GM23338 (cell line): ENCODE measurements around the gene CHD1. TPM values are rescaled to one million over a fixed set of nuclear protein-coding genes. Genes with fewer than 3 reads are reported as not detected.

Experiments
- ATAC-seq: fragments of 200-7000 bp; cut with Tn5 transposase; 3 replicates; pipeline ENCODE4 v1.9.1; 2020
- DNase-seq: peaks from one replicate; pipeline ENCODE4 v3.0.0-alpha.2; 2015; ENCODE audit warnings: low spot score
- H2AFZ ChIP-seq: fragments of 200-600 bp; sonication (generic); 2 replicates; pipeline ENCODE4 v1.8.0; 2016; ENCODE audit warnings: antibody characterized with exemption, mild to moderate bottlenecking, moderate library complexity
- H3F3A ChIP-seq: fragments of 200-600 bp; sonication (generic); replicated peaks from 2 replicates; pipeline ENCODE4 v1.8.0; 2017; ENCODE audit warnings: antibody characterized with exemption, mixed run types, low read depth
- H3K27ac ChIP-seq: fragments of 200-600 bp; sonication (generic); 2 replicates; pipeline ENCODE4 v1.6.1; 2016; ENCODE audit warnings: low read depth
- H3K27me3 ChIP-seq: fragments of 200-600 bp; sonication (generic); 2 replicates; pipeline ENCODE4 v1.8.0; 2016; ENCODE audit warnings: mild to moderate bottlenecking, mixed run types, moderate library complexity; ENCODE audit not compliant: insufficient read depth
- H3K36me3 ChIP-seq: fragments of 200-600 bp; sonication (generic); 2 replicates; pipeline ENCODE4 v1.8.0; 2016; ENCODE audit warnings: mild to moderate bottlenecking; ENCODE audit not compliant: insufficient read depth
- H3K4me1 ChIP-seq: fragments of 200-600 bp; sonication (generic); 2 replicates; pipeline ENCODE4 v1.8.0; 2016; ENCODE audit warnings: mild to moderate bottlenecking, moderate library complexity; ENCODE audit not compliant: insufficient read depth
- H3K4me2 ChIP-seq: fragments of 200-600 bp; sonication (generic); 2 replicates; pipeline ENCODE4 v1.7.1; 2017; ENCODE audit warnings: mixed run types
- H3K4me3 ChIP-seq: fragments of 200-600 bp; sonication (generic); 2 replicates; pipeline ENCODE4 v1.6.1; 2016; ENCODE audit warnings: mixed run types
- H3K79me2 ChIP-seq: fragments of 200-600 bp; sonication (generic); replicated peaks from 2 replicates; pipeline ENCODE4 v1.8.0; 2017; ENCODE audit warnings: mild to moderate bottlenecking; ENCODE audit not compliant: insufficient read depth
- H3K9me2 ChIP-seq: fragments of 200-600 bp; sonication (generic); 2 replicates; pipeline ENCODE4 v1.8.0; 2017; ENCODE audit not compliant: insufficient read depth
- H4K20me1 ChIP-seq: fragments of 200-600 bp; sonication (generic); replicated peaks from 2 replicates; pipeline ENCODE4 v1.8.0; 2017; ENCODE audit warnings: mild to moderate bottlenecking; ENCODE audit not compliant: insufficient read depth
- H3K27ac Mint-ChIP-seq: 2 replicates; pipeline ENCODE4 v1.8.0; 2020; ENCODE audit warnings: inconsistent platforms, mild to moderate bottlenecking, moderate library complexity, mixed read lengths
- H3K27me3 Mint-ChIP-seq: 3 replicates; pipeline ENCODE4 v1.8.0; 2022; ENCODE audit warnings: low read depth, mild to moderate bottlenecking, moderate library complexity, mixed read lengths, inconsistent platforms; ENCODE audit not compliant: insufficient read depth, poor library complexity
- H3K36me3 Mint-ChIP-seq: 3 replicates; pipeline ENCODE4 v1.8.0; 2021; ENCODE audit warnings: low read depth, mild to moderate bottlenecking, inconsistent platforms, moderate library complexity, mixed read lengths
- H3K4me1 Mint-ChIP-seq: 3 replicates; pipeline ENCODE4 v1.8.0; 2020; ENCODE audit warnings: mild to moderate bottlenecking, inconsistent platforms, mixed read lengths
- H3K4me3 Mint-ChIP-seq: 3 replicates; pipeline ENCODE4 v1.8.0; 2021; ENCODE audit warnings: moderate library complexity, mild to moderate bottlenecking, inconsistent platforms, mixed read lengths
- H3K9me3 Mint-ChIP-seq: 3 replicates; pipeline ENCODE4 v1.8.0; 2020; ENCODE audit warnings: moderate library complexity, mild to moderate bottlenecking, inconsistent platforms, mixed read lengths
- CREB1 ChIP-seq: fragments of 250-450 bp; sonication (Bioruptor Pico); IDR thresholded peaks from 2 replicates; pipeline ENCODE4 v1.5.0; 2020; ENCODE audit warnings: low read depth, mild to moderate bottlenecking, moderate library complexity
- JUNB ChIP-seq: IDR thresholded peaks from one replicate; pipeline ENCODE4 v1.6.1; 2016; ENCODE audit warnings: antibody characterized with exemption; ENCODE audit not compliant: unreplicated experiment
- NANOG ChIP-seq: IDR thresholded peaks from 2 replicates; pipeline ENCODE4 v1.6.1; 2016; ENCODE audit warnings: antibody characterized with exemption, borderline replicate concordance
- POLR2AphosphoS5 ChIP-seq: IDR thresholded peaks from 2 replicates; pipeline ENCODE4 v1.6.1; 2016; ENCODE audit warnings: antibody characterized with exemption, low read depth
- STAT1 ChIP-seq: IDR thresholded peaks from one replicate; pipeline ENCODE4 v1.6.1; 2016; ENCODE audit warnings: antibody characterized with exemption; ENCODE audit not compliant: unreplicated experiment
- ZNF331 ChIP-seq: fragments of 250-450 bp; sonication (Bioruptor Pico); IDR thresholded peaks from 2 replicates; pipeline ENCODE4 v1.5.0; 2020; ENCODE audit warnings: low read depth, mild to moderate bottlenecking, moderate library complexity
- polyA plus RNA-seq: library from polyadenylated mRNA; unstranded; fragments of >200 nt; fragmentation: Nextera tagmentation; extraction: Ambion mirVana; gene quantifications from 2 replicates; pipeline ENCODE4 v1.2.1, GENCODE V29; 2016
- total RNA-seq: library from RNA; depleted of rRNA; stranded (reverse); fragments of >200 nt; shearing (Covaris generic); gene quantifications from 2 replicates; pipeline ENCODE4 v1.2.3, GENCODE V29; 2014
- TF ChIP-seq, protein P1 (sequence below): fragments of 250-450 bp; sonication (Bioruptor Pico); IDR thresholded peaks from 2 replicates; pipeline ENCODE4 v1.5.0; 2020; ENCODE audit warnings: mild to moderate bottlenecking, moderate library complexity
- TF ChIP-seq, protein P2 (sequence below): IDR thresholded peaks from 2 replicates; pipeline ENCODE4 v1.6.1; 2016; ENCODE audit warnings: antibody characterized with exemption

CHD1 gene
- total and polyA plus RNA-seq, 2 experiments from 2014 or later: 36.4 to 75.6 TPM

DNA sequence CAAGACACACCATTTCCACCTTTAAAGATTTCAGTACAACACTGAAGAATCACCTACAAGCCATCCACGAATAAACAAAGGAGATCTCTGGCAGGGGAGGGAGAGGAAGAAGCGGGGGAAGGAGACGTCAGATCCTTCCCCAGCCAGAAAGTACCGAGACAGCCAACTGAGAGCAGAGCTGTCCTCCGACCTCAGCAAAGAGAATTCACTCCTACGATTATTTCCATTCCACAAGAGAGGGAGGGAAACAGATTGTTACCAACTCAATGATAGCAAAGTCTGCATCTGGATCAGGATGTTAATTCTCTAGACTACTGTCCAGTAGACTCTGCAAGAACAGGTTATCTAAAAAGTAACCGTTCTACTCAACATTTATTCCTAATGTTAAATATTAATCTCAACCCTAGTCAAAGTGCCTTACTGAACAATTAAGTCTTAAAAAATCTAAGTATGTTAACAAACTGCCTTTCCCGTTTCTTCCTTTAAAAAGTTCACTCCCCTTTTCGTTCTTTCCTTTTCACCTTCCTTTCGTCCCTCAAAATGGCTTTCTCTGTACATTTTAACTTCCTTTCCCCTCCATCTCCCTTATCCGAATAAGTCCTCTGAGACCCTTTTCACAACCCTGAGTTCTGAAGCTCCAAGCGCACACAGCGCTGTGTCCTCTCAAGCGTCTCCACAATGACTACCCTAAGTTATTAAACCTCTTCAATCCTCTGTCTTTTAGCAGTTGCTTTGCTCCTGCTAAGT is 1.4 kb downstream of the CHD1 start (continued):
- TF ChIP-seq, protein P1, sequence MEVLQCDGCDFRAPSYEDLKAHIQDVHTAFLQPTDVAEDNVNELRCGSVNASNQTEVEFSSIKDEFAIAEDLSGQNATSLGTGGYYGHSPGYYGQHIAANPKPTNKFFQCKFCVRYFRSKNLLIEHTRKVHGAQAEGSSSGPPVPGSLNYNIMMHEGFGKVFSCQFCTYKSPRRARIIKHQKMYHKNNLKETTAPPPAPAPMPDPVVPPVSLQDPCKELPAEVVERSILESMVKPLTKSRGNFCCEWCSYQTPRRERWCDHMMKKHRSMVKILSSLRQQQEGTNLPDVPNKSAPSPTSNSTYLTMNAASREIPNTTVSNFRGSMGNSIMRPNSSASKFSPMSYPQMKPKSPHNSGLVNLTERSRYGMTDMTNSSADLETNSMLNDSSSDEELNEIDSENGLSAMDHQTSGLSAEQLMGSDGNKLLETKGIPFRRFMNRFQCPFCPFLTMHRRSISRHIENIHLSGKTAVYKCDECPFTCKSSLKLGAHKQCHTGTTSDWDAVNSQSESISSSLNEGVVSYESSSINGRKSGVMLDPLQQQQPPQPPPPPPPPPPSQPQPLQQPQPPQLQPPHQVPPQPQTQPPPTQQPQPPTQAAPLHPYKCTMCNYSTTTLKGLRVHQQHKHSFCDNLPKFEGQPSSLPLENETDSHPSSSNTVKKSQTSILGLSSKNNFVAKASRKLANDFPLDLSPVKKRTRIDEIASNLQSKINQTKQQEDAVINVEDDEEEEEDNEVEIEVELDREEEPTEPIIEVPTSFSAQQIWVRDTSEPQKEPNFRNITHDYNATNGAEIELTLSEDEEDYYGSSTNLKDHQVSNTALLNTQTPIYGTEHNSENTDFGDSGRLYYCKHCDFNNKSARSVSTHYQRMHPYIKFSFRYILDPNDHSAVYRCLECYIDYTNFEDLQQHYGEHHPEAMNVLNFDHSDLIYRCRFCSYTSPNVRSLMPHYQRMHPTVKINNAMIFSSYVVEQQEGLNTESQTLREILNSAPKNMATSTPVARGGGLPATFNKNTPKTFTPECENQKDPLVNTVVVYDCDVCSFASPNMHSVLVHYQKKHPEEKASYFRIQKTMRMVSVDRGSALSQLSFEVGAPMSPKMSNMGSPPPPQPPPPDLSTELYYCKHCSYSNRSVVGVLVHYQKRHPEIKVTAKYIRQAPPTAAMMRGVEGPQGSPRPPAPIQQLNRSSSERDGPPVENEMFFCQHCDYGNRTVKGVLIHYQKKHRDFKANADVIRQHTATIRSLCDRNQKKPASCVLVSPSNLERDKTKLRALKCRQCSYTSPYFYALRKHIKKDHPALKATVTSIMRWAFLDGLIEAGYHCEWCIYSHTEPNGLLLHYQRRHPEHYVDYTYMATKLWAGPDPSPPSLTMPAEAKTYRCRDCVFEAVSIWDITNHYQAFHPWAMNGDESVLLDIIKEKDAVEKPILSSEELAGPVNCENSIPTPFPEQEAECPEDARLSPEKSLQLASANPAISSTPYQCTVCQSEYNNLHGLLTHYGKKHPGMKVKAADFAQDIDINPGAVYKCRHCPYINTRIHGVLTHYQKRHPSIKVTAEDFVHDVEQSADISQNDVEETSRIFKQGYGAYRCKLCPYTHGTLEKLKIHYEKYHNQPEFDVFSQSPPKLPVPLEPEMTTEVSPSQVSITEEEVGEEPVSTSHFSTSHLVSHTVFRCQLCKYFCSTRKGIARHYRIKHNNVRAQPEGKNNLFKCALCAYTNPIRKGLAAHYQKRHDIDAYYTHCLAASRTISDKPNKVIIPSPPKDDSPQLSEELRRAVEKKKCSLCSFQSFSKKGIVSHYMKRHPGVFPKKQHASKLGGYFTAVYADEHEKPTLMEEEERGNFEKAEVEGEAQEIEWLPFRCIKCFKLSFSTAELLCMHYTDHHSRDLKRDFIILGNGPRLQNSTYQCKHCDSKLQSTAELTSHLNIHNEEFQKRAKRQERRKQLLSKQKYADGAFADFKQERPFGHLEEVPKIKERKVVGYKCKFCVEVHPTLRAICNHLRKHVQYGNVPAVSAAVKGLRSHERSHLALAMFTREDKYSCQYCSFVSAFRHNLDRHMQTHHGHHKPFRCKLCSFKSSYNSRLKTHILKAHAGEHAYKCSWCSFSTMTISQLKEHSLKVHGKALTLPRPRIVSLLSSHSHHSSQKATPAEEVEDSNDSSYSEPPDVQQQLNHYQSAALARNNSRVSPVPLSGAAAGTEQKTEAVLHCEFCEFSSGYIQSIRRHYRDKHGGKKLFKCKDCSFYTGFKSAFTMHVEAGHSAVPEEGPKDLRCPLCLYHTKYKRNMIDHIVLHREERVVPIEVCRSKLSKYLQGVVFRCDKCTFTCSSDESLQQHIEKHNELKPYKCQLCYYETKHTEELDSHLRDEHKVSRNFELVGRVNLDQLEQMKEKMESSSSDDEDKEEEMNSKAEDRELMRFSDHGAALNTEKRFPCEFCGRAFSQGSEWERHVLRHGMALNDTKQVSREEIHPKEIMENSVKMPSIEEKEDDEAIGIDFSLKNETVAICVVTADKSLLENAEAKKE (CRISPR knock-in tag): no peak
- TF ChIP-seq POLR2AphosphoS5 (no peak), NANOG (no peak)

DNA sequence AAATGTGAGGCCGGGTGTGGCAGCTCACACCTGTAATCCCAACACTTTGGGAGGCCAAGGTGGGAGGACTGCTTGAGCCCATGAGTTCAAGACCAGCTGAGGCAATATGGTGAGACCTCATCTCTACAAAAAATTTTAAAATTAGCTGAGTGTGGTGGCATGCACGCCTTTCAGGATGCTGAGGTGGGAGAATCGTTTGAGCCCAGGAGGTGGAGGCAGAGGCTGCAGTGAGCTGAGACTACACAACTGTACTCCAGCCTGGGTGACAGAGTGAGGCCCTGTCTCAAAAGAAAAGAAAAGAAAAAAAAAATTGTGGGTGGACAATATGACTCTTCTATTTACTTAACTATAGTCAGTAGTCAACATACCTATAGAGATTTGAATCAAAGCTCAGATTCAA is 4.8 kb downstream of the CHD1 start:
- H3K4me2 ChIP-seq: no peak overlapping the region
- H2AFZ ChIP-seq: no peak overlapping the region
- Mint-ChIP-seq H3K36me3 (peaks cover 60% of the 10 kb centered on the region), H3K9me3 (no peaks in the 10 kb centered on the region), H3K27ac (no peak overlapping the region), H3K4me3 (no peak overlapping the region), H3K4me1 (peaks cover 5% of the 10 kb centered on the region; the same call in 2 of the 3 replicates), H3K27me3 (peaks cover 2% of the 10 kb centered on the region)
- no peak overlapping the region for H3K4me3 ChIP-seq
- H3K4me1 ChIP-seq: peaks cover 9% of the 10 kb centered on the region
- no peak for DNase-seq
- no peaks in the 10 kb centered on the region for H3K9me2 ChIP-seq
- peaks cover 50% of the 10 kb centered on the region for H3K36me3 ChIP-seq
- H4K20me1 ChIP-seq: peaks cover 38% of the 10 kb centered on the region
- peaks cover 89% of the 10 kb centered on the region for H3K79me2 ChIP-seq
- no peak for ATAC-seq
- peaks cover 5% of the 10 kb centered on the region; the same call in 1 of the 2 replicates for H3F3A ChIP-seq
- H3K27me3 ChIP-seq: no peaks in the 10 kb centered on the region
- H3K27ac ChIP-seq: no peak overlapping the region
- TF ChIP-seq, protein P1 (CRISPR knock-in tag): no peak
- TF ChIP-seq JUNB: no peak
- no peak for TF ChIP-seq CREB1 (CRISPR knock-in tag)
- TF ChIP-seq, protein P2, sequence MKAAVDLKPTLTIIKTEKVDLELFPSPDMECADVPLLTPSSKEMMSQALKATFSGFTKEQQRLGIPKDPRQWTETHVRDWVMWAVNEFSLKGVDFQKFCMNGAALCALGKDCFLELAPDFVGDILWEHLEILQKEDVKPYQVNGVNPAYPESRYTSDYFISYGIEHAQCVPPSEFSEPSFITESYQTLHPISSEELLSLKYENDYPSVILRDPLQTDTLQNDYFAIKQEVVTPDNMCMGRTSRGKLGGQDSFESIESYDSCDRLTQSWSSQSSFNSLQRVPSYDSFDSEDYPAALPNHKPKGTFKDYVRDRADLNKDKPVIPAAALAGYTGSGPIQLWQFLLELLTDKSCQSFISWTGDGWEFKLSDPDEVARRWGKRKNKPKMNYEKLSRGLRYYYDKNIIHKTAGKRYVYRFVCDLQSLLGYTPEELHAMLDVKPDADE: no peak
- no peak for TF ChIP-seq STAT1
- no peak for TF ChIP-seq NANOG
- no peak for TF ChIP-seq ZNF331 (CRISPR knock-in tag)
